Fibroblast of lung (primary cell): ENCODE data around the gene P3H3. TPM values are rescaled to one million over a fixed set of nuclear protein-coding genes. Genes with fewer than 3 reads are reported as not detected.
A peak's percentile ranks its signal among the peaks of the same experiment; 100 is the strongest.
"Not testable (repeated sequence)": the region's sequence is repeated elsewhere in the genome, so short reads cannot be mapped to it uniquely, and the experiment has no call there.

ENCODE experiments used
- DNase-seq, 2 donors: peaks; one replicate each; pipeline versions ENCODE4 v3.0.0 to v3.0.0-alpha.2; 2010; ENCODE audit warnings: low read depth in 2 of 2
- H2AFZ ChIP-seq: 2 replicates; pipeline ENCODE4 v1.5.1; 2012; ENCODE audit warnings: low read length, control low read depth, inconsistent platforms
- H3K27ac ChIP-seq: 2 replicates; pipeline ENCODE4 v1.5.1; 2011; ENCODE audit warnings: low read length, control low read depth; ENCODE audit not compliant: insufficient read depth
- H3K27me3 ChIP-seq: 2 replicates; pipeline ENCODE4 v1.5.1; 2011; ENCODE audit warnings: mild to moderate bottlenecking, low read length; ENCODE audit not compliant: control insufficient read depth, insufficient read depth
- H3K36me3 ChIP-seq: 2 replicates; pipeline ENCODE4 v1.5.1; 2011; ENCODE audit warnings: low read length; ENCODE audit not compliant: control insufficient read depth, insufficient read depth
- H3K4me1 ChIP-seq: 2 replicates; pipeline ENCODE4 v1.5.1; 2011; ENCODE audit warnings: low read length; ENCODE audit not compliant: control insufficient read depth, insufficient read depth; ENCODE audit errors: extremely low read depth
- H3K4me2 ChIP-seq: 2 replicates; pipeline ENCODE4 v1.5.1; 2011; ENCODE audit warnings: low read length, control low read depth; ENCODE audit not compliant: insufficient read depth; ENCODE audit errors: extremely low read depth
- H3K4me3 ChIP-seq, 4 experiments: fragments of 200-600 bp in 1 of 4; sonication (generic) in 1 of 4; replicated peaks in 1 of 4; 2 replicates each; pipeline ENCODE4 v1.5.1; 2011 to 2016; ENCODE audit warnings: low read length in 4 of 4, low read depth in 3 of 4, mild to moderate bottlenecking in 3 of 4, control low read depth in 2 of 4, inconsistent platforms in 1 of 4, mixed read lengths in 1 of 4; ENCODE audit not compliant: insufficient read depth in 1 of 4; ENCODE audit errors: control extremely low read depth in 1 of 4
- H3K79me2 ChIP-seq: 2 replicates; pipeline ENCODE4 v1.5.1; 2012; ENCODE audit warnings: mild to moderate bottlenecking, low read length, inconsistent platforms; ENCODE audit not compliant: control insufficient read depth, insufficient read depth
- H3K9ac ChIP-seq: 2 replicates; pipeline ENCODE4 v1.5.1; 2011; ENCODE audit warnings: mild to moderate bottlenecking, low read length, control low read depth; ENCODE audit not compliant: insufficient read depth
- H3K9me3 ChIP-seq: 2 replicates; pipeline ENCODE4 v1.5.1; 2012; ENCODE audit warnings: low read depth, low read length; ENCODE audit not compliant: control insufficient read depth, insufficient read depth
- H4K20me1 ChIP-seq: 2 replicates; pipeline ENCODE4 v1.5.1; 2011; ENCODE audit warnings: low read length; ENCODE audit not compliant: control insufficient read depth, insufficient read depth; ENCODE audit errors: extremely low read depth
- CTCF ChIP-seq, 2 donors: IDR thresholded peaks in 1 of 2; conservative IDR thresholded peaks in 1 of 2; 1 replicate in 1 of 2; 2 replicates in 1 of 2; pipeline ENCODE4 v1.5.1; 2011 to 2012; ENCODE audit warnings: low read length in 2 of 2, control low read depth in 1 of 2, inconsistent platforms in 1 of 2, low read depth in 1 of 2, mild to moderate bottlenecking in 1 of 2
- EZH2 ChIP-seq: IDR thresholded peaks from 2 replicates; pipeline ENCODE4 v1.5.1; 2012; ENCODE audit warnings: low read length, control low read depth, mild to moderate bottlenecking; ENCODE audit errors: missing control alignments
- polyA plus RNA-seq, 2 donors: library from polyadenylated mRNA; depleted of rRNA in 1 of 2; stranded (reverse) in 1 of 2; unstranded in 1 of 2; fragments of >200 nt; gene quantifications; 2 replicates each; pipeline ENCODE4 v1.2.1, GENCODE V29; 2011 to 2012; ENCODE audit warnings: missing spikeins in 1 of 2
- total RNA-seq: library from RNA; depleted of rRNA; stranded (reverse); fragments of >200 nt; gene quantifications from 2 replicates; pipeline ENCODE4 v1.2.1, GENCODE V29; 2014

Gene P3H3
- total and polyA plus RNA-seq, 2 donors (not counting 1 experiment from before 2014, with no cell fraction given) = 44.0 to 96.3 TPM

DNA sequence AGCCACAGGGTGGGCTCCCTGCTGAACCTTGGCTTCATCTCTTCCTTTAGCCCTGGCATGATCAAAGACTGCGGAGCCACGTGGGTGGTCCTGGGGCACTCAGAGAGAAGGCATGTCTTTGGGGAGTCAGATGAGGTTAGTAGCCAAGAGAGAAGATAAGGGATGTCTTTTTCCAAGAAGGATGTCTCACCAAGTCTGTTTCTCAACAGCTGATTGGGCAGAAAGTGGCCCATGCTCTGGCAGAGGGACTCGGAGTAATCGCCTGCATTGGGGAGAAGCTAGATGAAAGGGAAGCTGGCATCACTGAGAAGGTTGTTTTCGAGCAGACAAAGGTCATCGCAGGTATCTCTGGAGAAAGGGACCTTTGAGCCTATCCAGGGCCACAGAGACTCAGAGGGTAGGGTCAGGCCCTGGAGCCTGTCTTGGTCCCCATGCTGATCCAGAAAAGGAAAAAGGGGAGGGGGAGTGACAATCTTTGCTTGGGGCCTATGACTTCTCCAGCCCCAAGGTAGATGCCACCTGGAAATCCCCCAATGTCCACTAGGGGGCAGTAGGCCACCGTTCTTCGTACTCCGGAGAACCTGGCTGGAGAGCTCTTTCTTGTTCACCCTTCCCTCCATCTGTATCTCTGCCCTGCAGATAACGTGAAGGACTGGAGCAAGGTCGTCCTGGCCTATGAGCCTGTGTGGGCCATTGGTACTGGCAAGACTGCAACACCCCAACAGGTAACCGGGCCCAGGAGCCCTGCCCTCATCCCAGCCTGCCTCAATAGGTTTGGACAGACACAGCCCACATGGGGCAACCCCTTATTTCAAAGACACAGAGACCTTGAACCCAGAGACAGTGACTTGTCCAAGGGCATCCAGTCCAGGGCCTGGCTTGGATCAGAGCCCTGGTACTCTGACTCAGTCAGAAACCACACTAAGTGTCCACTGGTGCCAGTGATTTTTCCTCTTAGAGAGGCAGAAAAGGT, 41.1 kb downstream of the P3H3 start:
- Histone ChIP-seq H3K4me3 (peak overlapping the region; percentile 89 to 94 (median 92)), H3K79me2 (peaks cover 43% of the 10 kb centered on the region), H3K4me2 (peak overlapping the region; percentile 96), H2AFZ (no peak overlapping the region), H3K9ac (no peak overlapping the region), H3K9me3 (no peaks in the 10 kb centered on the region), H3K27ac (peak overlapping the region; percentile 84), H3K36me3 (peaks cover 22% of the 10 kb centered on the region), H3K27me3 (no peaks in the 10 kb centered on the region), H4K20me1 (peaks cover 4% of the 10 kb centered on the region), H3K4me1 (peaks cover 31% of the 10 kb centered on the region)
- DNase-seq = peak; percentile 54 to 77
- TF ChIP-seq CTCF (conservative IDR thresholded peaks at IDR 0.05 in 1 of 2, IDR thresholded peaks at IDR 0.05 in 1 of 2; ENCODE audit: low read depth in 1 of 2, low read length in 2 of 2) = peak; percentile 89 to 90
- no peak for TF ChIP-seq EZH2

- H3K9ac ChIP-seq, H3K4me2 ChIP-seq, H3K4me3 ChIP-seq, H3K27me3 ChIP-seq, DNase-seq, H2AFZ ChIP-seq, H3K9me3 ChIP-seq, H4K20me1 ChIP-seq: not testable (repeated sequence)
- H3K36me3 ChIP-seq = peaks cover 22% of the 10 kb centered on the region
- peaks cover 43% of the 10 kb centered on the region for H3K79me2 ChIP-seq
- H3K4me1 ChIP-seq = peaks cover 31% of the 10 kb centered on the region
- peak overlapping the region; percentile 65 for H3K27ac ChIP-seq
These were observed 42.1 kb downstream of the P3H3 start for GRCh38 chr12:6870304-6870703.

GRCh38 chr12:6871052-6871957, 43.1 kb downstream of the P3H3 start:
- no peak overlapping the region for H3K9ac ChIP-seq
- peak in 1 of 2 donors; percentile 23 for DNase-seq
- H3K4me2 ChIP-seq = peak overlapping the region; percentile 99
- H3K79me2 ChIP-seq = peaks cover 43% of the 10 kb centered on the region
- no peak for TF ChIP-seq EZH2
- no peak for TF ChIP-seq CTCF (conservative IDR thresholded peaks at IDR 0.05 in 1 of 2, IDR thresholded peaks at IDR 0.05 in 1 of 2; ENCODE audit: low read depth in 1 of 2, low read length in 2 of 2)
- peak overlapping the region; percentile 81 to 94 (median 92) for H3K4me3 ChIP-seq
- no peaks in the 10 kb centered on the region for H3K9me3 ChIP-seq
- peak overlapping the region; percentile 4 for H3K27ac ChIP-seq
- no peak overlapping the region for H2AFZ ChIP-seq
- peaks cover 31% of the 10 kb centered on the region for H3K4me1 ChIP-seq
- peaks cover 18% of the 10 kb centered on the region for H3K36me3 ChIP-seq
- H3K27me3 ChIP-seq = no peaks in the 10 kb centered on the region
- peaks cover 4% of the 10 kb centered on the region for H4K20me1 ChIP-seq
